MCF 10A (cell line): ENCODE data around the gene CENPM. TPM values are rescaled to one million over a fixed set of nuclear protein-coding genes. Genes with fewer than 3 reads are reported as not detected.

Source experiments
- BruUV-seq: library from RNA; stranded (reverse); fragments of 400-500 nt; replicated peaks from 2 replicates; lab custom pipeline; 2021; lab: Mats Ljungman, UMichigan
- CTCF ChIA-PET: fragments of 300-600 bp; sonication (Branson Sonifier 250); formaldehyde crosslinking; extraction: SDS; loops from one replicate; lab custom pipeline; 2021; ENCODE audit warnings: antibody characterized with exemption, inconsistent platforms; lab: Yijun Ruan, JAX
- POLR2A ChIA-PET: fragments of 300-600, 350-650 bp; sonication (Branson Sonifier 250); formaldehyde crosslinking; extraction: SDS; loops from one replicate; lab custom pipeline; 2020; ENCODE audit warnings: antibody characterized with exemption, inconsistent platforms; lab: Yijun Ruan, JAX
- DNase-seq: peaks from one replicate; pipeline ENCODE4 v3.0.0-alpha.2; 2018; ENCODE audit not compliant: unreplicated experiment
- H3K27ac Mint-ChIP-seq: one replicate; pipeline ENCODE4 v1.8.0; 2022; ENCODE audit warnings: mild to moderate bottlenecking, low read depth, mixed read lengths; ENCODE audit not compliant: unreplicated experiment
- H3K27me3 Mint-ChIP-seq: one replicate; pipeline ENCODE4 v1.8.0; 2022; ENCODE audit warnings: mixed read lengths; ENCODE audit not compliant: insufficient read depth, unreplicated experiment
- H3K36me3 Mint-ChIP-seq: one replicate; pipeline ENCODE4 v1.8.0; 2022; ENCODE audit warnings: mild to moderate bottlenecking, moderate library complexity, mixed read lengths; ENCODE audit not compliant: insufficient read depth, unreplicated experiment
- H3K4me1 Mint-ChIP-seq: one replicate; pipeline ENCODE4 v1.8.0; 2022; ENCODE audit warnings: mixed read lengths; ENCODE audit not compliant: insufficient read depth, unreplicated experiment
- H3K4me3 Mint-ChIP-seq: one replicate; pipeline ENCODE4 v1.8.0; 2022; ENCODE audit warnings: mild to moderate bottlenecking, moderate library complexity, mixed read lengths; ENCODE audit not compliant: unreplicated experiment
- H3K9me3 Mint-ChIP-seq: one replicate; pipeline ENCODE4 v1.8.0; 2022; ENCODE audit warnings: mixed read lengths; ENCODE audit not compliant: unreplicated experiment
- CTCF ChIP-seq: fragments of 200-600 bp; IDR thresholded peaks from one replicate; pipeline ENCODE4 v1.8.0; 2022; ENCODE audit warnings: antibody characterized with exemption, mild to moderate bottlenecking; ENCODE audit not compliant: unreplicated experiment
- intact Hi-C: fragments of 100-400 bp; cut with micrococcal nuclease; formaldehyde crosslinking; loops from 2 replicates; pipeline ENCODE4 v1.14.1; 2022
- total RNA-seq: library from RNA; stranded (reverse); gene quantifications from 2 replicates; pipeline ENCODE4 v1.2.3, GENCODE V29; 2022

Gene CENPM
- total RNA-seq, 1 experiment from 2014 or later: 21.1 TPM

GRCh38 chr22:41971431-41971830 lies 24.5 kb upstream of the CENPM start:
- POLR2A ChIA-PET: interaction anchor here (0.6 to 1.0 kb wide), 2 partner anchors 262 to 283 kb away, joined by 3 read pairs; partner anchors contain the start of gene SNU13
- peaks cover 4% of the 10 kb centered on the region for H3K4me1 Mint-ChIP-seq
- CTCF ChIA-PET: no interaction called here
- no peaks in the 10 kb centered on the region for H3K9me3 Mint-ChIP-seq
- H3K27me3 Mint-ChIP-seq: peaks cover 28% of the 10 kb centered on the region
- DNase-seq: no peak
- H3K4me3 Mint-ChIP-seq: no peak overlapping the region
- TF ChIP-seq CTCF: no peak
- no peaks in the 10 kb centered on the region for H3K36me3 Mint-ChIP-seq
- intact Hi-C loops: no loop called here
- no TSS peak for BruUV-seq
- no peak overlapping the region for H3K27ac Mint-ChIP-seq

DNA sequence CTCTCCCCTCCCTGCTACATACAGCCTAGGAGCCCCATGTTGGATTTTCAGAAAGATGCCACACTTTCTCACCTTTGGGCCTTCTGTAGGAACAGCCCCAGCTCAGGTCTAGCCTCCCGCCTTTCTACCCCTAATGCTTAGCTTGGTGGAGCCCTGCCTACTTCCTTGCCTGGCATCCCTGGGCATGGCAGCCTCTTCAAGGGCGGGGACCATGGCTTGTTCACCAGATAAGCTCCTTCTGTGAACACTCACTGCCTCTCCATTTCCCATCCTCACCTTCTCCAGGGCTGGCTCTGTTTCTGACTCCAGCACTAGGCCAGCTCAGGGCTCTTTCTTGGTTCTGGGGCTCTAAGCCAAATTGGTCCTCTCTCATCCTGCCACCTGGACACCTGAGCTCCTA lies 23.6 kb upstream of the CENPM start:
- intact Hi-C loops: no loop called here
- Mint-ChIP-seq H3K27me3 (peaks cover 19% of the 10 kb centered on the region), H3K27ac (no peak overlapping the region), H3K36me3 (no peaks in the 10 kb centered on the region), H3K4me1 (peaks cover 6% of the 10 kb centered on the region), H3K9me3 (no peaks in the 10 kb centered on the region), H3K4me3 (no peak overlapping the region)
- CTCF ChIA-PET: interaction anchor here (0.5 to 0.8 kb wide), 3 partner anchors 79 to 503 kb away, joined by 3 read pairs; no protein-coding TSS in a partner anchor
- no peak for TF ChIP-seq CTCF
- no peak for DNase-seq
- POLR2A ChIA-PET: interaction anchor here (1.0 kb wide), 1 partner anchor 282 kb away, joined by 3 read pairs; the partner anchor contains the start of gene SNU13
- no TSS peak for BruUV-seq

DNA sequence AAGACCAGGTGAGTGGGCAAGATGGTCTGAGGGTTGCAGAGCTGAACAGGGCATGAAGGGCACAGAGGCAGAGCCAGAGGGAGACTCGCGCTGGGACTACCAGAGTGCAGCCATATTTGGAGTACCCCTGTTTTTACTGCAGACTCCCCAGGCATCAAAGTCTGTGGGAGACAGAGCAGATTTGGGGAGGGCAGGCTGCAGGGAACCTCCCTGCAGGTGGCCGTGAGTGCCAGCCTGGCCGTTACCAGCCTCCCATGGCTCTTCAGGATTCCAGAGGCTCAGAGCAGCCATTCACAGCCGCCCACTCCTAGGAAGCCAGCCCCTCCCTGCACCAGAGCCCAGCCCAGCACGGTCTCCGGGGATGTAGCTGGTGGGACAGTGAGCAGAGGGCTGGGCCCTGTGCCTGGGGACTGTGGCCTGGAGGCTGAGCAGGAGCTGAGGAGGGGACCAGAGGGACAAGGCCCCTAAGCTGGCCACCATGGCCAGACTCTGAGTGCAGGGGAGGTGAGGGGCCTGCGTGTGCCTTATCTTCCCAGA lies 22.2 kb upstream of the CENPM start, which contains the start of gene SEPTIN3:
Gene SEPTIN3, plus strand, starts transcription at position 334 of the 537 bp plus-strand sequence. CDS start 2,050 bp downstream, outside the sequence.
- Mint-ChIP-seq H3K4me1 (peaks cover 6% of the 10 kb centered on the region), H3K36me3 (no peaks in the 10 kb centered on the region), H3K9me3 (no peaks in the 10 kb centered on the region), H3K27me3 (peaks cover 11% of the 10 kb centered on the region), H3K27ac (no peak within 1 kb of the TSS), H3K4me3 (no peak within 1 kb of the TSS)
- CTCF ChIA-PET: no interaction called here
- DNase-seq: no peak
- TF ChIP-seq CTCF: no peak
- POLR2A ChIA-PET: interaction anchor here (0.6 kb wide), 1 partner anchor 143 kb away, joined by 4 read pairs; no protein-coding TSS in a partner anchor
- BruUV-seq: no TSS peak
- intact Hi-C loops: loop anchor here (5.0 to 10.0 kb wide), 2 partner anchors 468 to 506 kb away; no protein-coding TSS in a partner anchor

DNA sequence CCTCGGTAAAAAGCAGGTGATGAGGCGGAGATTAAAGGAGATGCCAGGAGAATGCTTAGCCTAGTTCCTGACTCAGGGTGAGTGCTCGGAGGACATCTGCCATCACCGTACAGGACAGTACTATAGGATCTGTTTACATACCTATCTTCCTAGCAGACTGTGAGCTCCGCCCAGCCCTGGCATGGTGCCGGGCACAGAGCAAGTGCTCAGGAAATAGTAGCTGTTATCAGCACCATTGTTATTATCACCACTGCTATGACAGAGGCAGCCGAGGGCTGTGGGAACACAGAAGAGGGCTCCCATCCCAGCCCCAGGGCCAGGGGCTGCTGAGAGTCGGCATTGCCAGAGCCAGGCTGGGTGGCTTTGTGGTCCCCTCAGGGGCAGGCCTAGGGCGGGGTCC lies 21.6 kb upstream of the CENPM start:
- Mint-ChIP-seq H3K4me1 (peaks cover 6% of the 10 kb centered on the region), H3K36me3 (no peaks in the 10 kb centered on the region), H3K4me3 (no peak overlapping the region), H3K27me3 (peaks cover 11% of the 10 kb centered on the region), H3K27ac (no peak overlapping the region), H3K9me3 (no peaks in the 10 kb centered on the region)
- no TSS peak for BruUV-seq
- CTCF ChIA-PET: interaction anchor here (0.5 to 2.1 kb wide), 4 partner anchors 11 to 126 kb away, joined by 3 to 7 read pairs (median 4); no protein-coding TSS in a partner anchor
- POLR2A ChIA-PET: interaction anchor here (0.6 kb wide), 1 partner anchor 26 kb away, joined by 3 read pairs; no protein-coding TSS in a partner anchor
- intact Hi-C loops: loop anchor here (5.0 to 10.0 kb wide), 2 partner anchors 469 to 506 kb away; no protein-coding TSS in a partner anchor
- no peak for DNase-seq
- no peak for TF ChIP-seq CTCF
